Breast epithelium (tissue), 4 donors: Measurements from ENCODE around the gene ST6GAL1. TPM values are rescaled to one million over a fixed set of nuclear protein-coding genes. Genes with fewer than 3 reads are reported as not detected.
"Not testable (repeated sequence)": the region's sequence is repeated elsewhere in the genome, so short reads cannot be mapped to it uniquely, and the experiment has no call there.

Experiments
- DNase-seq, 2 donors: peaks; one replicate each; pipeline ENCODE4 v3.0.0-alpha.2; 2019; ENCODE audit warnings: low spot score in 2 of 2
- H3K27ac ChIP-seq, 2 donors: fragments of 200-600 bp; sonication (generic) in 1 of 2; one replicate each; pipeline ENCODE4 v1.5.1; 2016 to 2019; ENCODE audit warnings: mild to moderate bottlenecking in 1 of 2
- H3K27me3 ChIP-seq, 2 donors: fragments of 200-600 bp; sonication (generic) in 1 of 2; one replicate each; pipeline versions ENCODE4 v1.5.1 to v1.6.0; 2017 to 2019; ENCODE audit warnings: control low read depth in 1 of 2, mild to moderate bottlenecking in 1 of 2
- H3K36me3 ChIP-seq: fragments of 200-600 bp; one replicate; pipeline ENCODE4 v1.5.1; 2019
- H3K4me1 ChIP-seq, 2 donors: fragments of 200-600 bp; sonication (generic); one replicate each; pipeline ENCODE4 v1.5.1; 2016 to 2019; ENCODE audit warnings: control low read depth in 1 of 2
- H3K4me3 ChIP-seq, 3 donors: fragments of 200-600 bp; sonication (generic); 1 replicate in 2 of 3; 2 replicates in 1 of 3; pipeline ENCODE4 v1.5.1; 2016 to 2019; ENCODE audit warnings: mild to moderate bottlenecking in 3 of 3, moderate library complexity in 2 of 3
- H3K9me3 ChIP-seq, 2 donors: fragments of 200-600 bp; sonication (generic) in 1 of 2; one replicate each; pipeline ENCODE4 v1.5.1; 2016 to 2019; ENCODE audit warnings: control low read depth in 1 of 2
- CTCF ChIP-seq, 3 donors: fragments of 450-650 bp; IDR thresholded peaks; one replicate each; pipeline ENCODE4 v1.5.1; 2016 to 2017; ENCODE audit warnings: antibody characterized with exemption in 3 of 3, mild to moderate bottlenecking in 3 of 3, moderate library complexity in 3 of 3
- POLR2A ChIP-seq: fragments of 450-650 bp; IDR thresholded peaks from one replicate; pipeline ENCODE4 v1.6.1; 2016; ENCODE audit warnings: antibody characterized with exemption, mild to moderate bottlenecking, moderate library complexity
- POLR2AphosphoS5 ChIP-seq, 3 donors: sonication (generic); formaldehyde crosslinking; IDR thresholded peaks; one replicate each; pipeline ENCODE4 v1.6.1; 2017; ENCODE audit warnings: antibody characterized with exemption in 3 of 3
- intact Hi-C: fragments of 100-400 bp; cut with DNase I; formaldehyde crosslinking; loops from one replicate; pipeline ENCODE4 v1.15.1; 2023; ENCODE audit warnings: low total_unique reads
- total RNA-seq, 3 donors: library from RNA; depleted of rRNA; stranded (reverse); fragments of >200 nt; gene quantifications; one replicate each; pipeline ENCODE4 v1.1.0, GENCODE V29; 2016

ST6GAL1 gene
- total RNA-seq, 3 donors from 2014 or later, result 28.5 to 79.6 (median 42.3) TPM

GRCh38 chr3:186964616-186965015, 34.3 kb downstream of the ST6GAL1 start:
- no peaks in the 10 kb centered on the region for H3K4me1 ChIP-seq
- DNase-seq, result no peak
- H3K9me3 ChIP-seq, result no peaks in the 10 kb centered on the region
- intact Hi-C loops, result no loop called here
- no peak overlapping the region for H3K4me3 ChIP-seq
- H3K36me3 ChIP-seq, result no peaks in the 10 kb centered on the region
- TF ChIP-seq POLR2A, result no peak
- TF ChIP-seq CTCF (IDR thresholded peaks at IDR 0.05), result no peak
- TF ChIP-seq POLR2AphosphoS5 (IDR thresholded peaks at IDR 0.05), result no peak
- H3K27me3 ChIP-seq, result no peaks in the 10 kb centered on the region
- H3K27ac ChIP-seq, result peak overlapping the region in 1 of 2 donors; percentile 43

- H3K27me3 ChIP-seq, result no peaks in the 10 kb centered on the region
- no peaks in the 10 kb centered on the region for H3K9me3 ChIP-seq
- no peaks in the 10 kb centered on the region for H3K4me1 ChIP-seq
- intact Hi-C loops, result no loop called here
- no peak for DNase-seq
- H3K27ac ChIP-seq, result peak overlapping the region in 1 of 2 donors; percentile 43
- H3K36me3 ChIP-seq, result no peaks in the 10 kb centered on the region
- TF ChIP-seq POLR2AphosphoS5 (IDR thresholded peaks at IDR 0.05), result no peak
- no peak for TF ChIP-seq POLR2A
- no peak for TF ChIP-seq CTCF (IDR thresholded peaks at IDR 0.05)
- H3K4me3 ChIP-seq, result no peak overlapping the region
These were observed 35.0 kb downstream of the ST6GAL1 start for GRCh38 chr3:186965141-186965879.

GRCh38 chr3:186966406-186966805, 36.1 kb downstream of the ST6GAL1 start:
- no peaks in the 10 kb centered on the region for H3K27me3 ChIP-seq
- H3K4me1 ChIP-seq, result no peaks in the 10 kb centered on the region
- H3K36me3 ChIP-seq, result no peaks in the 10 kb centered on the region
- H3K9me3 ChIP-seq, result no peaks in the 10 kb centered on the region
- H3K27ac ChIP-seq, result peak overlapping the region in 1 of 2 donors; percentile 43
- H3K4me3 ChIP-seq, result no peak overlapping the region
- DNase-seq, result no peak
- TF ChIP-seq POLR2A (no peak), POLR2AphosphoS5 (IDR thresholded peaks at IDR 0.05) (no peak), CTCF (IDR thresholded peaks at IDR 0.05) (no peak)
- intact Hi-C loops, result no loop called here

GRCh38 chr3:186967236-186967635, 36.9 kb downstream of the ST6GAL1 start:
- DNase-seq, H3K36me3 ChIP-seq, H3K4me3 ChIP-seq, H3K4me1 ChIP-seq, H3K9me3 ChIP-seq, H3K27me3 ChIP-seq, intact Hi-C loops: not testable (repeated sequence)
- peak overlapping the region in 1 of 2 donors; percentile 54 for H3K27ac ChIP-seq

- H3K27me3 ChIP-seq, result no peaks in the 10 kb centered on the region
- H3K9me3 ChIP-seq, result no peaks in the 10 kb centered on the region
- no peaks in the 10 kb centered on the region for H3K36me3 ChIP-seq
- peak overlapping the region in 1 of 2 donors; percentile 54 for H3K27ac ChIP-seq
- no peak for TF ChIP-seq POLR2A
- no peak for TF ChIP-seq CTCF (IDR thresholded peaks at IDR 0.05)
- no peak overlapping the region for H3K4me3 ChIP-seq
- intact Hi-C loops, result no loop called here
- DNase-seq, result no peak
- no peaks in the 10 kb centered on the region for H3K4me1 ChIP-seq
These were observed 37.4 kb downstream of the ST6GAL1 start for GRCh38 chr3:186967686-186968085.
